ENCODE results near the gene OGFR. TPM values are rescaled to one million over a fixed set of nuclear protein-coding genes. Genes with fewer than 3 reads are reported as not detected.
A peak's percentile ranks its signal among the peaks of the same experiment; 100 is the strongest.

Gene OGFR
- total RNA-seq, 1 experiment from 2014 or later, result 55.0 TPM

- DNase-seq (ENCODE audit: low read depth), result peak; percentile 53
These were observed 56.5 kb downstream of the OGFR start for GRCh38 chr20:62860924-62861691.

GRCh38 chr20:62861726-62862336 lies 57.2 kb downstream of the OGFR start, which contains the start of gene TCFL5:
Gene TCFL5 (minus strand): TSS chr20:62861822. CDS start chr20:62861670, 152 bp downstream.
- peak; percentile 83 for DNase-seq (ENCODE audit: low read depth)

Other genes with a start within 250 kb of the OGFR start
- 15.4 and 16.3 TPM in 2 replicates for gene SLCO4A1, start 162.3 kb upstream of the OGFR start, total RNA-seq (2014; rRNA removed; shearing (Covaris generic))
- 0.17 TPM in 1 of 2 replicates, not detected in the other for gene NTSR1, start 96.0 kb upstream of the OGFR start, total RNA-seq (2014; rRNA removed; shearing (Covaris generic))
- 22.4 and 27.1 TPM in 2 replicates for gene MRGBP, start 8.4 kb upstream of the OGFR start, total RNA-seq (2014; rRNA removed; shearing (Covaris generic))
- 0.97 and 6.1 TPM in 2 replicates for gene COL9A3, start 12.2 kb downstream of the OGFR start, total RNA-seq (2014; rRNA removed; shearing (Covaris generic))
- gene TCFL5, start 57.0 kb downstream of the OGFR start, total RNA-seq (2014; rRNA removed; shearing (Covaris generic)), result 11.7 and 12.6 TPM in 2 replicates
- gene DIDO1, start 121.7 kb downstream of the OGFR start, total RNA-seq (2014; rRNA removed; shearing (Covaris generic)), result 20.6 and 21.4 TPM in 2 replicates
- gene GID8, start 133.3 kb downstream of the OGFR start, total RNA-seq (2014; rRNA removed; shearing (Covaris generic)), result 23.1 and 25.3 TPM in 2 replicates
- gene SLC17A9, start 147.9 kb downstream of the OGFR start, total RNA-seq (2014; rRNA removed; shearing (Covaris generic)), result 0.33 and 0.91 TPM in 2 replicates
- not detected in 2 replicates for gene BHLHE23, start 202.1 kb downstream of the OGFR start, total RNA-seq (2014; rRNA removed; shearing (Covaris generic))